HG03135 (cell line): Measurements from ENCODE around the gene KIF16B.
"Not testable (repeated sequence)": the region's sequence is repeated elsewhere in the genome, so short reads cannot be mapped to it uniquely, and the experiment has no call there.

ENCODE experiments used
- ATAC-seq: cut with Tn5 transposase; IDR thresholded peaks from one replicate; pipeline ENCODE4 v1.9.1; 2021; ENCODE audit warnings: mild to moderate bottlenecking, moderate library complexity; ENCODE audit not compliant: unreplicated experiment

KIF16B gene

GRCh38 chr20:16526433-16527380 is 46.5 kb downstream of the KIF16B start:
- no peak for ATAC-seq

- ATAC-seq, result not testable (repeated sequence)
These were observed 50.6 kb downstream of the KIF16B start for GRCh38 chr20:16522651-16523050.

- ATAC-seq, result no peak
These were observed 53.1 kb downstream of the KIF16B start for GRCh38 chr20:16520154-16520553.

GRCh38 chr20:16519673-16520072 is 53.6 kb downstream of the KIF16B start:
- not testable (repeated sequence) for ATAC-seq

- ATAC-seq, result no peak
These were observed 54.5 kb downstream of the KIF16B start for GRCh38 chr20:16518784-16519084.

- no peak for ATAC-seq
These were observed 55.1 kb downstream of the KIF16B start for GRCh38 chr20:16517946-16518783.

GRCh38 chr20:16516794-16517193 is 56.5 kb downstream of the KIF16B start:
- ATAC-seq, result no peak

- ATAC-seq, result no peak
These were observed 58.2 kb downstream of the KIF16B start for GRCh38 chr20:16515046-16515445.

GRCh38 chr20:16514140-16514539 is 59.1 kb downstream of the KIF16B start:
- no peak for ATAC-seq

GRCh38 chr20:16505894-16506293 is 67.4 kb downstream of the KIF16B start:
- no peak for ATAC-seq

GRCh38 chr20:16501301-16501700 is 71.9 kb downstream of the KIF16B start:
- ATAC-seq, result no peak

- ATAC-seq, result no peak
These were observed 73.1 kb downstream of the KIF16B start for GRCh38 chr20:16500197-16500596.

- ATAC-seq, result no peak
These were observed 74.6 kb downstream of the KIF16B start for GRCh38 chr20:16498526-16499253.

- no peak for ATAC-seq
These were observed 75.4 kb downstream of the KIF16B start for GRCh38 chr20:16497896-16498295.

GRCh38 chr20:16493486-16493885 is 79.8 kb downstream of the KIF16B start:
- ATAC-seq, result no peak

- ATAC-seq, result no peak
These were observed 81.8 kb downstream of the KIF16B start for GRCh38 chr20:16491294-16491905.

- no peak for ATAC-seq
These were observed 82.6 kb downstream of the KIF16B start for GRCh38 chr20:16490696-16491095.

GRCh38 chr20:16488616-16489015 is 84.6 kb downstream of the KIF16B start:
- ATAC-seq, result no peak

GRCh38 chr20:16488086-16488485 is 85.2 kb downstream of the KIF16B start:
- ATAC-seq, result no peak

- no peak for ATAC-seq
These were observed 86.7 kb downstream of the KIF16B start for GRCh38 chr20:16486532-16486931.

GRCh38 chr20:16485401-16485800 is 87.8 kb downstream of the KIF16B start:
- no peak for ATAC-seq
